ELR (cell line): Measurements from ENCODE around the gene CGB7.
A peak's percentile ranks its signal among the peaks of the same experiment; 100 is the strongest.
"Not testable (repeated sequence)": the region's sequence is repeated elsewhere in the genome, so short reads cannot be mapped to it uniquely, and the experiment has no call there.

Experiments
- DNase-seq: peaks from one replicate; pipeline ENCODE4 v3.0.0-alpha.2; 2015; ENCODE audit warnings: low read depth

The CGB7 gene

DNA sequence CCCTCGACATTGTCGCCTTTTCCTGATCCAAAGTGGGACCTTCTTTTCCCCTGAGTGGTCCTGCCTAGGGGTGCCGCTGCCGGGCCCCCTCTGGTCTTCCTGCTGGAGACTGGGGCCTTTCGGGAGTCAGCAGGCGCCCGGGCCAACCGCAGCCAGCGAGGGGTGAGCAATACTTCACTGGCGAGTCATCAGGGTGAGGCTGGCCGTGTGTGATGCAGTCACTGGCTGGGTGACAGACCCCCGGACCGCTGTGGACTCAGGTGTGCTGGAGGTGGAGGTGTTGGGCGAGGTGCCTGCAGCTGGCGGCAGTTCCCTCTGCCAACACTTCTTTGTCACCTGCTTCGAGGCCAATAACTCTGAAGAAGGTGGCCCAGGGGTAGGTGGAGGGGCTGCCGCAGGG, 15.4 kb downstream of the CGB7 start:
- DNase-seq: peak; percentile 80

DNA sequence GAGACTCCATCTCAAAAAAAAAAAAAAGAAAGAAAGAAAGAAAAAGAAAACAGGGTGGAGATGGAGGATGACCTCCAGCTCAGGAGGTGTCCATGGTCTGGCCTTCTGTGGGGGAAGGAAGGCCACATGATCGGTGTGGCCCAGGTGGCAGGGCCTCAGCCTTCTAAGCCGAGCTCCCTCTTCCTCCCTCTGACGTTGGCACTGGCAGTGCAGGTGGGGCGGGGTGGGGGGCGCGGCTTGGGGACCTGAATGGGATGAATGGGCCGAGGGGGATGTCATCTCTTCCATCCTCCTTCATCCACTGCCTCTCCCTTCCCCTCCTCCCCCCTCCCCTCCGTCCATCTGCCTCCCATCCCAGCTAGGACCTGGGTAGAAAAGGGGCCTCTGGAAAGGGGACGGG, 17.8 kb downstream of the CGB7 start:
- DNase-seq: not testable (repeated sequence)

DNA sequence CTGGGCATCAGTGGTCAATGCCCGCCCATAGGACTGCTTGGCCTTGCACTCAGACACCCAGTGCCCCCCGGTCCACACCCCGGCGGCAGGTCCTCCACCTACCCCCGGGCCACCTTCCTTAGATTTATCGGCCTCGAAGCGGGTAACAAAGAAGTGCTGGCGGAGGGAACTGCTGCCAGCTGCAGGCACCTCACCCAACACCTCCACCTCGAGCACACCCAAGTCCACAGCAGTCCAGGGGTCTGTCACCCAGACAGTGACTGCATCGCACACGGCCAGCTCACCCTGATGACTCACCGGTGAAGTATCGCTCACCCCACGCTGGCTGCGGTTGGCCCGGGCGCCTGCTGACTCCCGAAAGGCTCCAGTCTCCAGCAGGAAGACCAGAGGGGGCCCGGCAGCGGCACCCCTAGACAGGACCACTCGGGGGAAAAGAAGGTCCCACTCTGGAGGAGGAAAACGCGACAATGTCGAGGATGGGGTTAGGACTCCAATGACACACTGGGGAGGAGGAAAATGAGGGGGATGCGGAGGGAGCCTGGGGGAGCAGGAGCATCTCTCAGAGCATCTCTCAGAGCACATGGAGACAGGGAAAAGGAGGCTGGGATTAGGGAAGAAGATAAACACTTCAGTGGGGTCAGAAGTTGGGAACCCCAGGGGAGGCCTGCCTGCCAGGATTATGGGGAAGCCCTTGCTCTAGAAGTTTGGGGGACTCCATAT, 18.8 kb downstream of the CGB7 start:
- peak; percentile 93 for DNase-seq

DNA sequence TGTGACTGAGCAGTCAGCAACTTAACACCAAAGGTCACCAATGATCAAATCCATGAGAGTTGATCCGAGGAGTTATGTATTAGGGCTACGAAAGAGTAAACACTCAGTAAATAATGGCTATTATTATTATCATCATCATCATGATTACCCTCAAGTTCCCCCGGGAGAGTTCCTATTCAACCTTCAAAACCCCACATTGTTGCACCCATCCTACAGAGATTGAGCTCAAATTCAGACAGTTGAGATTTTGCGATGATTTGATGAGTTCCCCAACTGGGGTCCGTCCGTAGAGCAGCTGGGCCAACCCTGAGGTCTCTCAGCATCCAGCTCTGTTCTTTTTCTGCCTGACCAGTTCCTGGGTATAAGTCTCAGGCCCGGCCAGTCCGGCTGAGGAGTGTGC, 19.4 kb downstream of the CGB7 start:
- DNase-seq: not testable (repeated sequence)

DNA sequence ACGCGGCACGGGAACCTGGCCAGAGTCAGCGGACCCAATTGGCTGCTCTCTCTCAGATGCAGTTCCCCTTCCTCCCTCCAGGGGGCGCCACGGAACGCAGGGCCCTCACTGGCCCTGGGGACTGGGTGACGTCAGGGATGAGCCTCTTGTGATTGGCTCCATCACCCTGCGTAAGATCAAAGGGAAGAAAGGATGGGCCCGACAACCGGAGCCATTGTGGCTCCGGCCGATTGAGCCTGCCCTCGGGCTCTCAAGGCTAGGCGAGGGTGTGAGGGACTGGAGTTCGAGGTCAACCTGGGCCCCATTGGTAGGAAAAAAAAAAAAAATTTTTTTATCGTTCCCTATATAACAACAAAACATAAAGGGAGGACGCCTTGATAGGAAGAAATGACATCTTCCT, 20.7 kb downstream of the CGB7 start, which contains the start of gene CGB1:
TSS of gene CGB1 (minus strand) at position 81 of the 400 bp plus-strand sequence. CDS start 184 bp downstream, outside the sequence.
- peak; percentile 37 for DNase-seq

DNA sequence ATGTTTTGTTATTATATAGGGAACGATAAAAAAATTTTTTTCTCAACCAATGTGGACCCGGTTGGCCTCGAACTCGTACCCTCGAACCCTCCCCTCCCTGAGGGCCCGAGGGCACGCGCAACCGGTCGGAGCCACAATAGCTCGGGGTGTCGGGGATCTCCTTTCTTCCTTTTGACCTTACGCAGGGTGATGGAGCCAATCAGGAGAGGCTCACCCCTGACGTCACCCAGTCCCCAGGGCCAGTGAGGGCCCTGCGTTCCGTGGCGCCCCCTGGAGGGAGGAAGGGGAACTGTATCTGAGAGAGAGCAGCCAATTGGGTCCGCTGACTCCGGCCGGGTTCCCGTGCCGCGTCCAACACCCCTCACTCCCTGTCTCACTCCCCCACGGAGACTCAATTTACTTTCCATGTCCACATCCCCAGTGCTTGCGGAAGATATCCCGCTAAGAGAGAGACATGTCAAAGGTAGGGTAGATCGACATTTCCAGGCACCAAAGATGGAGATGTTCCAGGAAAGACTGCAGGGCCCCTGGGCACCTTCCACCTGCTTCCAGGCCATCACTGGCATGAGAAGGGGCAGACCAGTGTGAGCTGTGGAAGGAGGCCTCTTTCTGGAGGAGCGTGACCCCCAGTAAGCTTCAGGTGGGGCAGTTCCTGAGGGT, 25.8 kb downstream of the CGB7 start, which contains the start of gene CGB2:
TSS of gene CGB2 (plus strand) at position 249 of the 660 bp plus-strand sequence. CDS start at position 455, 206 bp downstream.
- not testable (repeated sequence) for DNase-seq

DNA sequence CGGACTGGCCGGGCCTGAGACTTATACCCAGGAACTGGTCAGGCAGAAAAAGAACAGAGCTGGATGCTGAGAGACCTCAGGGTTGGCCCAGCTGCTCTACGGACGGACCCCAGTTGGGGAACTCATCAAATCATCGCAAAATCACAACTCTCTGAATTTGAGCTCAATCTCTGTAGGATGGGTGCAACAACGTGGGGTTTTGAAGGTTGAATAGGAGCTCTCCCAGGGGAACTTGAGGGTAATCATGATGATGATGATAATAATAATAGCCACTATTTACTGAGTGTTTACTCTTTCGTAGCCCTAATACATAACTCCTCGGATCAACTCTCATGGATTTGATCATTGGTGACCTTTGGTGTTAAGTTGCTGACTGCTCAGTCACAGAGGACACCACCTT, 27.2 kb downstream of the CGB7 start:
- DNase-seq: not testable (repeated sequence)

DNA sequence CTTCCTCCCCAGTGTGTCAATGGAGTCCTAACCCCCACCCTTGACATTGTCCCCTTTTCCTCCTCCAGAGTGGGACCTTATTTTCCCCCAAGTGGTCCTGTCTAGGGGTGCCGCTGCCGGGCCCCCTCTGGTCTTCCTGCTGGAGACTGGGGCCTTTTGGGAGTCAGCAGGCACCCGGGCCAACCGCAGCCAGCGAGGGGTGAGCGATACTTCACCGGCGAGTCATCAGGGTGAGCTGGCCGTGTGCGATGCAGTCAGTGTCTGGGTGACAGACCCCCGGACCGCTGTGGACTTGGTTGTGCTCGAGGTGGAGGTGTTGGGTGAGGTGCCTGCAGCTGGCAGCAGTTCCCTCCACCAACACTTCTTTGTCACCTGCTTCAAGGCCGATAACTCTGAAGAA, 27.8 kb downstream of the CGB7 start:
- DNase-seq: peak; percentile 72

DNA sequence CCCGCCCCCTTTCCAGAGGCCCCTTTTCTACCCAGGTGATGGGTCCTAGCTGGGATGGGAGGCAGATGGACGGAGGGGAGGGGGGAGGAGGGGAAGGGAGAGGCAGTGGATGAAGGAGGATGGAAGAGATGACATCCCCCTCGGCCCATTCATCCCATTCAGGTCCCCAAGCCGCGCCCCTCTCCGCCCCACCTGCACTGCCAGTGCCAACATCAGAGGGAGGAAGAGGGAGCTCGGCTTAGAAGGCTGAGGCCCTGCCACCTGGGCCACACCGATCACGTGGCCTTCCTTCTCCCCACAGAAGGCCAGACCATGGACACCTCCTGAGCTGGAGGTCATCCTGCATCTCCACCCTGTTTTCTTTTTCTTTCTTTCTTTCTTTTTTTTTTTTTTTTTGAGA, 28.9 kb downstream of the CGB7 start:
- DNase-seq: not testable (repeated sequence)

DNA sequence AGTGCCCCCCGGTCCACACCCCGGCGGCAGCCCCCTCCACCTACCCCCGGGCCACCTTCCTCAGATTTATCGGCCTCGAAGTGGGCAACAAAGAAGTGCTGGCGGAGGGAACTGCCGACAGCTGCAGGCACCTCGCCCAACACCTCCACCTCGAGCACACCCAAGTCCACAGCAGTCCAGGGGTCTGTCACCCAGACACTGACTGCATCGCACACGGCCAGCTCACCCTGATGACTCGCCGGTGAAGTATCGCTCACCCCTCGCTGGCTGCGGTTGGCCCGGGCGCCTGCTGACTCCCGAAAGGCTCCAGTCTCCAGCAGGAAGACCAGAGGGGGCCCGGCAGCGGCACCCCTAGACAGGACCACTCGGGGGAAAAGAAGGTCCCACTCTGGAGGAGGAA, 31.9 kb downstream of the CGB7 start:
- DNase-seq: peak; percentile 50

DNA sequence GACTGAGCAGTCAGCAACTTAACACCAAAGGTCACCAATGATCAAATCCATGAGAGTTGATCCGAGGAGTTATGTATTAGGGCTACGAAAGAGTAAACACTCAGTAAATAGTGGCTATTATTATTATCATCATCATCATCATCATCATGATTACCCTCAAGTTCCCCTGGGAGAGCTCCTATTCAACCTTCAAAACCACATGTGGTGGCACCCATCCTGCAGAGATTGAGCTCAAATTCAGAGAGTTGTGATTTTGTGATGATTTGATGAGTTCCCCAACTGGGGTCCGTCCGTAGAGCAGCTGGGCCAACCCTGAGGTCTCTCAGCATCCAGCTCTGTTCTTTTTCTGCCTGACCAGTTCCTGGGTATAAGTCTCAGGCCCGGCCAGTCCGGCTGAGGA, 32.5 kb downstream of the CGB7 start:
- DNase-seq: not testable (repeated sequence)

DNA sequence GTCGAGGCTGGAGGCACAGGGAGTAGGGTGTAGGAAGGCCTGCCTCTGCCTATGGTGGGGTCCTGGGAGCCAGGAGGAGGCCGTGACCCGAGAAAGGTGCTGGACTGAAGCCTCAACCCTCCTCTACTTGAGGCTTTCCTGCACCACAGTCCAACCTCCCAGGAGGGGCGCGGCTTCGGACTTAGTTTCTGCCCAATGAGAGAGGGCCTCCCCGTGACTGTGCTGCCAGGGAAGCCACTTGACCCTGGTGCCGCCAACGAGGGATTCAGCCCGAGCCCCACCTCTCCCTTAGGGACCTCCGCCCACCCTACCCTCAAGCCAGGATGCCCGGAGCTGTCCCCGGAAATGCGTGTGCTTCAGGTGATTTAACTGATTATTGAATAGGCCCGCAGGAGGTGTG, 33.3 kb downstream of the CGB7 start, which contains the start of gene CGB3:
TSS of gene CGB3 (minus strand) at position 101 of the 400 bp plus-strand sequence. CDS start 362 bp downstream, outside the sequence.
- DNase-seq: not testable (repeated sequence)

DNA sequence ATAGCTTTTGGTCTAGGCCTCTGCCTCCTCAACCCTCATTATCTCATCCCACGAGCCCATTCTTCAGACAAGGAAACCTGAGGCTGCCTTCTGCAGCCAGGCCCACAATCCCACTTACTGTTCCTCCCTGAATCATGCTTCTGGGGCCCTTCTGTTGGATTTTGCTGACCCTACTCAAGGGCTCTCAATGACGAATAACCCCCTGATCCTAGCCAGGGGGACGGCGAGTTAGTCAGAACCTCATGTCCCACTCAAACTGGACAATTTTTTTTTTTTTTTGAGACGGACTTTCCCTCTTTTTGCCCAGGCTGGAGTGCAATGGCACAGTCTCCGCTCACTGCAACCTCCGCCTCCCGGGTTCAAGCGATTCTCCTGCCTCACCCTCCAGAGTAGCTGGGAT, 35.4 kb downstream of the CGB7 start:
- no peak for DNase-seq

DNA sequence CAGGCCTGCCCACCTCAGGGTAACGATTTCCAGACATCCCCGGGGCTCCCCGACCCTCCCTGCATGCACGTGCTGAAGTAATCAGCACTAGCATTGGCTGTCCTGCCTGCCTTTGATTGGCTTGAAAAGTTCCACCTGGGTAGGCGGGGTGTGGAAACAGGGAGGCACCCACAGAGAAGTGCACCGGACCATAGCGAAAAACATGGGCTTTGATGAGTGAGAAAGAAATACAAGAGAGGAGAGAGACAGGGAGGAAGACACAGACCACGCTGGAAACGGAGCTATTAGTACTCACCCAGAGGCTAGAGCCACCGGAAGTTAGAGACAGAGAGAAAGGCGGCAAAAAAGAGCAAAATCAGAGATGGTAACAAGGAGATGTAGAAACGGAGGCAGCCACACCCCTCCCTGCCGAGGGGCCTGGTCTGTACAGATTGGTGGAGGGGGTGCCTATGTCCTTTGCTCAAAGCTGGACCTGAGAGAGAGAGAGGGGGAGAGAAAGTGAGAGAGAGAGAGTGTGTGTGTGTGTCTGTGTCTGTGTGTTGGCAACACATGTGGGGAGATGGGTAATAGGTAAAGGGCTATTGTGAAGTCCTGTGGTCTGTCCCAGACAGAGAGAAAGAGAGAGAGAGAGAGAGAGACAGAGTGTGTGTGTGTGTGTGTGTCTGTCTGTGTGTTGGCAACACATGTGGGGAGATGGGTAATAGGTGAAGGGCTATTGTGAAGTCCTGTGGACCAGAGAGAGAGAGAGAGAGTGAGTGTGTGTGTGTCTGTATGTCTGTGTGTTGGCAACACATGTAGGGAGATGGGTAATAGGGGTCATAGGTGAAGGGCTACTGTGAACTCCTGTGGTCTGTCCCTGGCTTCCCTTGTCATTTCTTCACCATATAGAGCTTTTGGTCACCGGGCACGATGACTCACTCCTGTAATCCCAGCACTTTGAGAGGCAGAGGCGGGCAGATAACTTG, 36.3 kb downstream of the CGB7 start:
- DNase-seq: peak; percentile 63

DNA sequence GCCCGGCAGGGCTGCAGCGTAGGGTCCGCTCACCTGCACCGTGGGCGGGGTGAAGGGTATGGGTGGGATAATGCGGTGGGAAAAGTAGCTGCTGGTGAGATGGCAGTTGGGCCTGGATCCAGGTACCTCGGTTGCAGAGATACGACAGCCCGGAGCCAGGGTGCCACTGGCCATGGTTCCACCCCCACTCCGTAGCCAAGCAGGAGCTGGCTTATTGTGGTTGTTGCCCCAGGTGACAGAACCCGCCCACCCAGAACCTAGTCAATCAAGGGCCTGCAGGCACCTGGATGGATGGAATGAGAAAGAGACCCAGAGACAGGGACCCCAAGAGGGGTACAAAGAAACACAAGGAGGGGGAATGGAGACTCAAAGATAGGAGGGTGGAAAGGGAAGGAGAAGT, 37.2 kb downstream of the CGB7 start:
- no peak for DNase-seq

DNA sequence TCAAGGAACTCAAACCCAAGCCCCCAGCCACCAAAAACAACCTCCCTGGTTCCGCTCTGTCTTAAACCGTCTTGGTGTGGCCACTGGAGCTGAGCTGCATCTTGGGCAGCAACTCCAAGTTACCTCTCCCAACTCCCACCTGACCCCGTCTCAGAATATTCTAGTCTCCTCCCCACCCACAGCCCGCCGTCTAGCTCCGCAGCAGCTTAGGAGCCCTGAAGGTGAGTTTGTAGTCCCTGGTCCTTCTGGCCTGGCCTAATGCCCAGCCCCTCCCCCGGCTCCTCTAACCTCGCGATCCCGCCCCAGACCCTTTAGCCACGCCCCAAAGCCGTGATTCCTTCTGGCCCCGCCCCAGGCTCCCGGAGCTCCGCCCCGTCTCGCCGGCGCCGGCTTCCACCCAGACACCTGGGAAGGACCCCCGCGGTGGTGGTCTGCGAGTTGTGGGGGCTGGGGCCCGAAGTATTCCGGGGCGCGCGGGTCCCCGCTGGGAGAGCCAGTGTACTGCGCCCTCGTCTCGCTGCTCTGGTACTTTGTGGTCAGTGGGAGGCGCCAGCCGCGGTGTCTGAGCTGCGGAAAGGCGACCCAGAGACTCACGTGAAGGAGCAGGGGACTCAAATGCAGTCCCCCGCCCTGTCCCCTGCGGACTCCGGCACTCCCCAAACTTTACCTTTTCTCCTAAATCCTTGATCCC, 38.2 kb downstream of the CGB7 start:
- DNase-seq: peak; percentile 81

DNA sequence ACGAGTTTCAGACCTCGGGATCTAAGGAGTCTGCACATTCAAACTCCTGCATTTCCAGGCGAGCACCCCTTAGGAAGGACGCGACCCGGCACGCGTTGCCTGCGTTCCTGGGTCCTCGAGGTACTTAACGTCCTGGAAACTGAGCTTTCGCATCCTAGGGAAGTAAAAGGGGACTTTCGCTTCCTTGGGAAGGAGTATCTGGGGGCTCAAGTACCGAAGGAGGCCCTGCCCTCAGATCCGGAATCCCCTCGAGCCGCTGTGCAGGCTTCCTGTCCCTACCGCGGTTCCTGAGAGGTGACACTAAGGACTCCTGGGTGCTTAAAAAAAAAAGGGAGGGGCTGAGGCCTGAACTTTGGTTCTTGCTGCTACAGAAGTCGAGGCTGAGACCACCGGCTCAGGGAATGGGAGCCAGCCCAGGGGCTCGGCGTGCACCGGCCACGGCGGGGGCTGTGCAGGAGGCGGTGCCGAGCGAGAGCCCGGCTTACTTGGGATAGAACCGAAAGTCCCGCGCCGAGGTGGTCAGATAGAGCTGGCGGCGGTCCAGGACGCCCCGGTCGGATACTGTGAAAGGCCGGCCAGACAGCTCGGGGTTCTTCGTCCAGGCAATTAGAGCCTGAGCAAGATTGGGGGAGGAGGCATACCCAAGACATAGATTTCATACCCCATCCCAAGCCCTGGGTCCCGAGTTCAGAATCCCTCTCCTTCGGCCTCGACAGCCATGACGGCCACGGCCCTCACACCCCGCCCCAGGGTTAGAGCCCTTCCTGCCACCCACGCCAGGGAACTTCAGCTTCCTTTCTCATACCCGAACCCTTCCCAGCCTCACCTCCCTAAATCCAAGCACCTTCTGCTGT, 38.9 kb downstream of the CGB7 start:
- peak; percentile 48 for DNase-seq

DNA sequence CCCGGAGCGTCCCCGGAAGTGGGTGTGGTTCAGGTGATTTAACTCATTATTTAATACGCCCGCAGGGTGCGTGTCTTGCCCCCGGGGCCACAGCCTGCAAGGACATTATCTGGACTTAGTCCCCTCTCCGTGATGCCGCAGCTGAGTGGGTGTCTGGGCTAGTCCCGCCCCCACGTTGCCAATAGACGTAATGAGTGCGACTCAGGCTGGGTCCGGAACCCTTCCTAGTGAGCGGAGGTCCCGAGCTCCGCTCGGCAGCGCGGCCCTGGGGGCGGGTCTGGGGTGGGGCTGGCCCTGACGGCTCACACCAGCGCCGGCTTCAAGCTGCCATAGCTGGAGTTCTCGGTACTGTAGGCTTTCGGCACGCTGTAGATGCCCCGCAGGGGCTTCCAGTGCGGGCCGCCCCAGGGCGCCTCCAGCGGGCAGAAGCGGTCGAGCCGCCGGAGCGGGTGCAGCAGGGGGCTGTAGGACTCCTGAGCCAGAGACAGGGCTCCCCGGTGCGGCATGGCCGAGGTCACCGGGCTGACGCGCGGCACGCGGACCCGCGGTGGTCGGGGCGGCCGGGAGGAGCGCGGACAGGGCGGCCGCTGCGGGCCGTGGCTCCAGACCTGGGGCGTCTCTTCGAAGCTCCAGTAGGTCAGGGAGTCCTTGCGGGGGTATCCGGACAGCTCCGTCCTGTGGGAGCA, 39.7 kb downstream of the CGB7 start:
- DNase-seq: peak; percentile 83

DNA sequence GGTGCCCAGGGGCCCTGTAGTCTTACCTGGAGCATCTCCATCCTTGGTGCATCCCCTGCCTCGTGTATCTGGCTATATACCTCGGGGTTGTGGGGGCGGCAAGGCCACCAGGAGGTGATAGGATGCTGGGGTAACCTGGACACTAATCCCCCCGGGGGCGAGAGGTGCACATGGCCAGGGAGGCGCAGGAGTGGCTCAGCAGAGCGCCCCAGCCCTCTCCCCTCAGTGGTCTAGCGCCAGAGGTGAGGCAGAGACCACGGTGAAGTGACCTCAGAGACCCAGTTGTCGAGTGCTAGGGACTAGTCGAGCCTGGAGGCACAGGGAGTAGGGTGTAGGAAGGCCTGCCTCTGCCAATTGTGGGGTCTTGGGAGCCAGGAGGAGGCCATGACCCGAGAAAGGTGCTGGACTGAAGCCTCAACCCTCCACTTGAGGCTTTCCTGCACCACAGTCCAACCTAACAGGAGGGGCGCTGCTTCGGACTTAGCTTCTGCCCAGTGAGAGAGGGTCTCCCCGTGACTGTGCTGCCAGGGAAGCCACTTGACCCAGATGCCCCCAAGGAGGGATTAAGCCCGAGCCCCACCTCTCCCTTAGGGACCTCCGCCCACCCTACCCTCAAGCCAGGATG, 40.4 kb downstream of the CGB7 start, which contains the start of gene LHB:
TSS of gene LHB (minus strand) at position 51 of the 625 bp plus-strand sequence. CDS start at position 41, 10 bp downstream.
- no peak for DNase-seq
